HepG2 (cell line): ENCODE results near the gene DGCR6.

Experiments used
- USF2 ChIP-seq, 2 experiments: sonication (generic) in 1 of 2; formaldehyde crosslinking in 1 of 2; IDR thresholded peaks; 2 replicates each; pipeline versions ENCODE4 v1.5.1 to v1.6.1; 2011 to 2020; ENCODE audit warnings: borderline replicate concordance in 1 of 2, low read depth in 1 of 2, low read length in 1 of 2, mild to moderate bottlenecking in 1 of 2, missing genetic modification reagents in 1 of 2, moderate library complexity in 1 of 2
- ZFYVE20 ChIP-seq: sonication (generic); formaldehyde crosslinking; IDR thresholded peaks from 2 replicates; pipeline ENCODE4 v1.8.0; 2023; ENCODE audit warnings: low read depth, mild to moderate bottlenecking, moderate library complexity, missing genetic modification reagents, borderline replicate concordance

DNA sequence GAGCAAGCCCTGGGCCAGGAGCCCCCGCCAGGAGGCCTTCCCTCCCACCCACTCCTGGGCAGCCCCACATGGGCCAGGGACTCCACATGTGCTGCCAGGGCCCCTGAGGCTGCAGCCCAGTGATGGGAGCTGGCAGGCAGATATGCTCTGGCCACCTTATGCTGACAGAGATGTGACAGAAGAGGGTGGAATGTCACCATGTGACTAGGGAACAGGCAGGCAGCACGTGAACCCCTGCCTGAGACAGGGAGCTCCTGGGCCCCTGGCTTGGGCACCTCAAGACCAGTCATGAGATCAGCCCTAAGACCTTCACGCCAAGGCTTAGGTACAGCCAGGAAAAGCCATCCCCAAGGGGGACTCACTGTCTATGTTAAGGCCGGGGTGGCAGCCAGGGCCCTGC lies 20.9 kb downstream of the DGCR6 start:
- no peak for TF ChIP-seq ZFYVE20 (CRISPR knock-in tag)
- TF ChIP-seq USF2 (IDR thresholded peaks at IDR 0.05; ENCODE audit: low read depth, low read length) = no peak
- no peak for TF ChIP-seq USF2 (CRISPR knock-in tag; IDR thresholded peaks at IDR 0.05; ENCODE audit: borderline replicate concordance)
